Neuronal stem cell (in vitro differentiated cells): ENCODE results near the gene PAPSS2.
"Not testable (repeated sequence)": the region's sequence is repeated elsewhere in the genome, so short reads cannot be mapped to it uniquely, and the experiment has no call there.

Experiments used
- DNase-seq: peaks from one replicate; pipeline ENCODE4 v3.0.0-alpha.2; 2013; ENCODE audit warnings: low spot score
- H2AFZ ChIP-seq: one replicate; pipeline ENCODE4 v1.6.1; 2013; ENCODE audit warnings: mild to moderate bottlenecking, low read length, inconsistent platforms
- H2AK5ac ChIP-seq: 2 replicates; pipeline ENCODE4 v1.6.1; 2013; ENCODE audit warnings: low read depth, mild to moderate bottlenecking, inconsistent platforms, low read length, moderate library complexity, mixed read lengths
- H2BK120ac ChIP-seq: 2 replicates; pipeline ENCODE4 v1.6.1; 2013; ENCODE audit warnings: low read depth, mild to moderate bottlenecking, inconsistent platforms, low read length, moderate library complexity, mixed read lengths
- H2BK12ac ChIP-seq: one replicate; pipeline ENCODE4 v1.6.1; 2013; ENCODE audit warnings: low read length, inconsistent platforms
- H2BK15ac ChIP-seq: 2 replicates; pipeline ENCODE4 v1.6.1; 2013; ENCODE audit warnings: mild to moderate bottlenecking, low read length, inconsistent platforms, mixed read lengths
- H2BK5ac ChIP-seq: one replicate; pipeline ENCODE4 v1.6.1; 2013; ENCODE audit warnings: inconsistent platforms, mild to moderate bottlenecking, low read length, moderate library complexity
- H3K14ac ChIP-seq: one replicate; pipeline ENCODE4 v1.6.1; 2013; ENCODE audit warnings: low read length, inconsistent platforms
- H3K18ac ChIP-seq: 2 replicates; pipeline ENCODE4 v1.6.1; 2013; ENCODE audit warnings: low read length, inconsistent platforms
- H3K23ac ChIP-seq: 2 replicates; pipeline ENCODE4 v1.6.1; 2013; ENCODE audit warnings: low read depth, mild to moderate bottlenecking, mixed read lengths, low read length, inconsistent platforms; ENCODE audit not compliant: poor library complexity
- H3K27ac ChIP-seq: replicated peaks from 3 replicates; pipeline ENCODE4 v1.5.1; 2013; ENCODE audit warnings: low read length, inconsistent platforms
- H3K27me3 ChIP-seq, 3 experiments: 2 replicates each; pipeline ENCODE4 v1.6.1; 2013; ENCODE audit warnings: low read length in 3 of 3, mild to moderate bottlenecking in 2 of 3, inconsistent platforms in 1 of 3, low read depth in 1 of 3, mixed read lengths in 1 of 3, moderate library complexity in 1 of 3; ENCODE audit not compliant: control insufficient read depth in 3 of 3, insufficient read depth in 3 of 3
- H3K36me3 ChIP-seq, 2 donors: replicated peaks in 1 of 2; 2 replicates each; pipeline ENCODE4 v1.6.1; 2013; ENCODE audit warnings: low read length in 2 of 2; ENCODE audit not compliant: control insufficient read depth in 2 of 2, insufficient read depth in 2 of 2
- H3K4ac ChIP-seq: 2 replicates; pipeline ENCODE4 v1.6.1; 2013; ENCODE audit warnings: inconsistent platforms, mild to moderate bottlenecking, low read length, moderate library complexity
- H3K4me1 ChIP-seq, 2 donors: 1 replicate in 1 of 2; 2 replicates in 1 of 2; pipeline ENCODE4 v1.6.1; 2013; ENCODE audit warnings: low read length in 2 of 2, low read depth in 1 of 2; ENCODE audit not compliant: control insufficient read depth in 2 of 2, insufficient read depth in 1 of 2
- H3K4me2 ChIP-seq: one replicate; pipeline ENCODE4 v1.6.1; 2013; ENCODE audit warnings: mild to moderate bottlenecking, low read length, inconsistent platforms; ENCODE audit not compliant: insufficient read depth, poor library complexity, severe bottlenecking
- H3K4me3 ChIP-seq, 2 donors: 2 replicates each; pipeline ENCODE4 v1.5.1; 2013; ENCODE audit warnings: low read length in 2 of 2, mild to moderate bottlenecking in 2 of 2, inconsistent platforms in 1 of 2, moderate library complexity in 1 of 2
- H3K79me1 ChIP-seq: one replicate; pipeline ENCODE4 v1.6.1; 2013; ENCODE audit warnings: low read depth, mild to moderate bottlenecking, inconsistent platforms, low read length, moderate library complexity
- H3K9ac ChIP-seq: one replicate; pipeline ENCODE4 v1.6.1; 2013; ENCODE audit warnings: mild to moderate bottlenecking, low read depth, low read length, inconsistent platforms; ENCODE audit not compliant: poor library complexity
- H3K9me3 ChIP-seq, 2 donors: replicated peaks in 1 of 2; 2 replicates each; pipeline versions ENCODE3 to v1.6.1; 2013; ENCODE audit warnings: low read length in 2 of 2, mild to moderate bottlenecking in 2 of 2, inconsistent platforms in 1 of 2, low read depth in 1 of 2, mixed read lengths in 1 of 2, moderate library complexity in 1 of 2; ENCODE audit not compliant: control insufficient read depth in 2 of 2, insufficient read depth in 1 of 2
- H4K8ac ChIP-seq: one replicate; pipeline ENCODE4 v1.6.1; 2013; ENCODE audit warnings: low read depth, mild to moderate bottlenecking, inconsistent platforms, low read length, moderate library complexity
- H4K91ac ChIP-seq: one replicate; pipeline ENCODE4 v1.6.1; 2013; ENCODE audit warnings: low read length, low read depth, mild to moderate bottlenecking, inconsistent platforms; ENCODE audit not compliant: poor library complexity
- WGBS, 2 donors: extraction: QIAGEN DNeasy Blood & Tissue Kit; methylation state at CpG; one replicate each; pipeline ENCODE4 v1.1.7; 2013; ENCODE audit warnings: missing lambda C conversion rate in 2 of 2, mixed read lengths in 1 of 2; ENCODE audit not compliant: insufficient read length in 2 of 2, insufficient replicate concordance in 1 of 2; ENCODE audit errors: extremely low coverage in 2 of 2; 5-methylcytosine and 5-hydroxymethylcytosine counted together

The PAPSS2 gene

GRCh38 chr10:87729940-87730339 lies 70.3 kb downstream of the PAPSS2 start:
- H3K27ac ChIP-seq: no peak overlapping the region
- H2BK5ac ChIP-seq: no peak overlapping the region
- H3K4me2 ChIP-seq: no peak overlapping the region
- no peaks in the 10 kb centered on the region for H3K9me3 ChIP-seq
- no peak overlapping the region for H3K4me3 ChIP-seq
- no peak overlapping the region for H3K23ac ChIP-seq
- no peak overlapping the region for H2AFZ ChIP-seq
- H3K27me3 ChIP-seq: no peaks in the 10 kb centered on the region
- DNase-seq: no peak
- no peak overlapping the region for H2AK5ac ChIP-seq
- no peak overlapping the region for H2BK12ac ChIP-seq
- no peak overlapping the region for H2BK15ac ChIP-seq
- H4K8ac ChIP-seq: no peak overlapping the region
- H3K9ac ChIP-seq: no peak overlapping the region
- H4K91ac ChIP-seq: no peak overlapping the region
- H3K36me3 ChIP-seq: no peaks in the 10 kb centered on the region
- no peak overlapping the region for H2BK120ac ChIP-seq
- no peak overlapping the region for H3K4ac ChIP-seq
- no CpG with 5 or more reads among the region's 6 CpGs for WGBS, 2 donors
- no peak overlapping the region for H3K14ac ChIP-seq
- H3K18ac ChIP-seq: no peak overlapping the region
- H3K79me1 ChIP-seq: no peaks in the 10 kb centered on the region
- H3K4me1 ChIP-seq: peaks cover 2 to 11% of the 10 kb centered on the region in 2 donors

- no peak overlapping the region for H2BK15ac ChIP-seq
- H3K4me2 ChIP-seq: no peak overlapping the region
- no peak overlapping the region for H2BK120ac ChIP-seq
- no peaks in the 10 kb centered on the region for H3K27me3 ChIP-seq
- H3K4ac ChIP-seq: no peak overlapping the region
- H3K4me3 ChIP-seq: no peak overlapping the region
- no peaks in the 10 kb centered on the region for H3K9me3 ChIP-seq
- no peaks in the 10 kb centered on the region for H3K79me1 ChIP-seq
- H3K4me1 ChIP-seq: peaks cover 4 to 13% of the 10 kb centered on the region in 2 donors
- H3K27ac ChIP-seq: no peak overlapping the region
- WGBS, 2 donors: no CpG with 5 or more reads among the region's 5 CpGs
- no peak overlapping the region for H2BK12ac ChIP-seq
- no peak overlapping the region for H3K23ac ChIP-seq
- H2AFZ ChIP-seq: no peak overlapping the region
- H2AK5ac ChIP-seq: no peak overlapping the region
- no peak overlapping the region for H4K91ac ChIP-seq
- no peak overlapping the region for H2BK5ac ChIP-seq
- H3K18ac ChIP-seq: no peak overlapping the region
- DNase-seq: no peak
- H3K36me3 ChIP-seq: no peaks in the 10 kb centered on the region
- H3K9ac ChIP-seq: no peak overlapping the region
- H4K8ac ChIP-seq: no peak overlapping the region
- no peak overlapping the region for H3K14ac ChIP-seq
These were observed 73.4 kb downstream of the PAPSS2 start for GRCh38 chr10:87733081-87733480.

GRCh38 chr10:87734987-87735827 lies 75.5 kb downstream of the PAPSS2 start:
- Histone ChIP-seq H3K27ac (peak overlapping the region; percentile 82), H2AFZ (peak overlapping the region; percentile 86), H3K36me3 (no peaks in the 10 kb centered on the region), H3K9me3 (no peaks in the 10 kb centered on the region), H3K4ac (no peak overlapping the region), H3K4me2 (peak overlapping the region; percentile 20), H3K4me3 (peak overlapping the region in 1 of 2 donors; percentile 35), H3K9ac (no peak overlapping the region), H2AK5ac (no peak overlapping the region), H2BK120ac (no peak overlapping the region), H4K91ac (no peak overlapping the region), H3K14ac (no peak overlapping the region), H3K4me1 (peaks cover 4 to 13% of the 10 kb centered on the region in 2 donors), H3K27me3 (no peaks in the 10 kb centered on the region), H2BK12ac (no peak overlapping the region), H3K79me1 (no peaks in the 10 kb centered on the region), H2BK5ac (no peak overlapping the region), H2BK15ac (no peak overlapping the region), H3K23ac (no peak overlapping the region), H4K8ac (no peak overlapping the region), H3K18ac (no peak overlapping the region)
- peak; percentile 70 for DNase-seq
- no CpG with 5 or more reads among the region's 7 CpGs for whole genome bisulfite sequencing, 2 donors

GRCh38 chr10:87738253-87738652 lies 78.6 kb downstream of the PAPSS2 start:
- not testable (repeated sequence) for H2BK15ac ChIP-seq, H2BK12ac ChIP-seq

More at GRCh38 chr10:87738253-87738652, 78.6 kb downstream of the PAPSS2 start:
- not testable (repeated sequence) for H2BK5ac ChIP-seq, H3K4me2 ChIP-seq, H2AFZ ChIP-seq, H2AK5ac ChIP-seq, DNase-seq, H4K8ac ChIP-seq, H3K9me3 ChIP-seq, H3K14ac ChIP-seq, H3K9ac ChIP-seq, H3K79me1 ChIP-seq, H3K27me3 ChIP-seq, H3K23ac ChIP-seq, H3K36me3 ChIP-seq, H4K91ac ChIP-seq, H3K18ac ChIP-seq, H2BK120ac ChIP-seq, H3K27ac ChIP-seq, H3K4ac ChIP-seq, H3K4me3 ChIP-seq
- peaks cover 4 to 10% of the 10 kb centered on the region in 2 donors for H3K4me1 ChIP-seq
- WGBS, 2 donors: no CpG with 5 or more reads among the region's 1 CpG
